SU-DHL-6 (cell line): ENCODE data around the gene LRRC43.
A peak's percentile ranks its signal among the peaks of the same experiment; 100 is the strongest.

ENCODE experiments used
- H2AFZ ChIP-seq: fragments of 200-600 bp; sonication (generic); 2 replicates; pipeline ENCODE4 v1.6.1; 2014; ENCODE audit warnings: low read depth, mild to moderate bottlenecking, moderate library complexity, mixed read lengths, antibody characterized with exemption, low read length; ENCODE audit not compliant: severe bottlenecking
- H3F3A ChIP-seq: fragments of 200-600 bp; shearing (Covaris generic); 2 replicates; pipeline ENCODE4 v1.6.0; 2016; ENCODE audit warnings: antibody characterized with exemption, mild to moderate bottlenecking; ENCODE audit not compliant: insufficient read depth
- H3K27ac ChIP-seq: fragments of 200-600 bp; sonication (generic); 2 replicates; pipeline ENCODE4 v1.5.1; 2016; ENCODE audit warnings: low read depth, mild to moderate bottlenecking, low read length, moderate library complexity, mixed read lengths
- H3K27me3 ChIP-seq: fragments of 200-600 bp; sonication (generic), shearing (Covaris generic); 2 replicates; pipeline ENCODE4 v1.6.0; 2014; ENCODE audit warnings: mild to moderate bottlenecking, low read length
- H3K36me3 ChIP-seq: fragments of 200-600 bp; sonication (generic); 2 replicates; pipeline ENCODE4 v1.6.1; 2014; ENCODE audit warnings: mild to moderate bottlenecking, low read length, mixed read lengths
- H3K4me2 ChIP-seq: fragments of 300-600, 200-600 bp; shearing (Covaris generic), sonication (generic); 2 replicates; pipeline ENCODE4 v1.6.0; 2014; ENCODE audit warnings: low read length, low read depth, mild to moderate bottlenecking; ENCODE audit not compliant: poor library complexity, severe bottlenecking
- H3K4me3 ChIP-seq: fragments of 200-600 bp; sonication (generic); 2 replicates; pipeline ENCODE4 v1.5.1; 2014; ENCODE audit warnings: antibody characterized with exemption, low read length, mild to moderate bottlenecking, mixed read lengths; ENCODE audit not compliant: insufficient read depth, poor library complexity, severe bottlenecking
- H3K79me2 ChIP-seq: fragments of 200-600 bp; sonication (generic); 2 replicates; pipeline ENCODE4 v1.6.1; 2014; ENCODE audit warnings: mild to moderate bottlenecking, low read length, moderate library complexity; ENCODE audit not compliant: insufficient read depth
- H3K9ac ChIP-seq: fragments of 200-600 bp; sonication (generic); 2 replicates; pipeline ENCODE4 v1.7.0; 2014; ENCODE audit warnings: mild to moderate bottlenecking, low read length
- H3K9me2 ChIP-seq: fragments of 200-600 bp; sonication (generic); replicated peaks from 2 replicates; pipeline ENCODE4 v1.6.1; 2014; ENCODE audit warnings: low read length; ENCODE audit not compliant: insufficient read depth
- H3K9me3 ChIP-seq: fragments of 200-600 bp; sonication (generic); 2 replicates; pipeline ENCODE4 v1.6.1; 2014; ENCODE audit warnings: low read length, mixed read lengths; ENCODE audit not compliant: insufficient read depth
- H4K20me1 ChIP-seq: fragments of 200-600 bp; sonication (generic); 2 replicates; pipeline ENCODE4 v1.6.1; 2014; ENCODE audit warnings: low read depth, mild to moderate bottlenecking, antibody characterized with exemption, low read length, moderate library complexity, mixed read lengths
- EZH2phosphoT487 ChIP-seq: fragments of 200-600 bp; sonication (generic), shearing (Covaris generic); conservative IDR thresholded peaks from 2 replicates; pipeline ENCODE4 v1.6.1; 2018; ENCODE audit warnings: mild to moderate bottlenecking, antibody characterized with exemption, low read length, moderate library complexity, mixed read lengths
- TF ChIP-seq, protein P1 (sequence below): fragments of 200-600 bp; sonication (generic); IDR thresholded peaks from one replicate; pipeline ENCODE4 v1.5.1; 2017; ENCODE audit warnings: antibody characterized with exemption, mild to moderate bottlenecking, low read length, moderate library complexity; ENCODE audit not compliant: insufficient read depth, poor library complexity, severe bottlenecking

The LRRC43 gene

DNA sequence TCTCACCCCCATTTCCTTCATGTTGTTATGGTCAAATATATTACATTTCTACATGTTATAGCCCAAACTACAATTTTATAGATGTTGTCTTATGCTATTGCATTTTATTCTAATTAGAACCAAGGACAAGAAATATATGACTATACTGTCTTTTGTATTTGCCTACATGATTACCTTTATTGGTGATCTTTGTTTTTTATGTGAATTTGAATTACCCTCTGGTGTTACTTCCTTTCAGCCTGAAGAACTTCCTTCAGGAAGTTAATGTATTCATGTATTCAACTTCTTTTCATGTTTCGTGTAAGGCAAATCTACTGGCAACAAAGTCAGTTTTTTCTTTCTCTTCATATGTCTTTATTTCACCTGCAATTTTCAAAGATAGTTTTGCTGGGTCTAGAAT lies 11.9 kb downstream of the LRRC43 start:
- Histone ChIP-seq H3K9me2 (no peaks in the 10 kb centered on the region), H3K4me3 (no peak overlapping the region), H4K20me1 (no peaks in the 10 kb centered on the region), H3F3A (no peaks in the 10 kb centered on the region), H3K36me3 (no peaks in the 10 kb centered on the region), H3K4me2 (no peak overlapping the region), H3K9me3 (no peaks in the 10 kb centered on the region), H3K79me2 (no peaks in the 10 kb centered on the region), H2AFZ (no peak overlapping the region), H3K9ac (no peak overlapping the region), H3K27me3 (no peaks in the 10 kb centered on the region), H3K27ac (no peak overlapping the region)
- TF ChIP-seq, protein P1, sequence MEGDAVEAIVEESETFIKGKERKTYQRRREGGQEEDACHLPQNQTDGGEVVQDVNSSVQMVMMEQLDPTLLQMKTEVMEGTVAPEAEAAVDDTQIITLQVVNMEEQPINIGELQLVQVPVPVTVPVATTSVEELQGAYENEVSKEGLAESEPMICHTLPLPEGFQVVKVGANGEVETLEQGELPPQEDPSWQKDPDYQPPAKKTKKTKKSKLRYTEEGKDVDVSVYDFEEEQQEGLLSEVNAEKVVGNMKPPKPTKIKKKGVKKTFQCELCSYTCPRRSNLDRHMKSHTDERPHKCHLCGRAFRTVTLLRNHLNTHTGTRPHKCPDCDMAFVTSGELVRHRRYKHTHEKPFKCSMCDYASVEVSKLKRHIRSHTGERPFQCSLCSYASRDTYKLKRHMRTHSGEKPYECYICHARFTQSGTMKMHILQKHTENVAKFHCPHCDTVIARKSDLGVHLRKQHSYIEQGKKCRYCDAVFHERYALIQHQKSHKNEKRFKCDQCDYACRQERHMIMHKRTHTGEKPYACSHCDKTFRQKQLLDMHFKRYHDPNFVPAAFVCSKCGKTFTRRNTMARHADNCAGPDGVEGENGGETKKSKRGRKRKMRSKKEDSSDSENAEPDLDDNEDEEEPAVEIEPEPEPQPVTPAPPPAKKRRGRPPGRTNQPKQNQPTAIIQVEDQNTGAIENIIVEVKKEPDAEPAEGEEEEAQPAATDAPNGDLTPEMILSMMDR = no peak
- no peak for TF ChIP-seq EZH2phosphoT487

DNA sequence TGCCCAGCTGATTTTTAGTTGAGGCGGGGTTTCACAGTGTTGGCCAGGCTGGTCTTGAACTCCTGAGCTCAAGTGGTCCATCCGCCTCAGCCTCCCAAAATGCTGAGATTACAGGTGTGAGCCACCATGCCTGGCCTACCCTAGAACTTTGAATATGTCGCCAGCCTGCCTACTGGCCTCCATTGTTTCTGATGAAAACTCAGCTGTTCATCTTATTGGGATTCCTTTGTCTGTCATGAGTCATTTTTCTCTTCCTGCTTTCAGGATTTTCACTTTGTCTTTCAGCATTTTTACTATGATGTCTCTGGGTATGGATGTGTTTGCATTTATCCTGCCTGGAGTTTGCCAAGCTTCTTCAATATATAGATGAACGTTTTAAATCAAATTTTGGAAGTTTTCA lies 12.5 kb downstream of the LRRC43 start:
- Histone ChIP-seq H2AFZ (no peak overlapping the region), H3F3A (no peaks in the 10 kb centered on the region), H3K4me2 (no peak overlapping the region), H3K9me3 (no peaks in the 10 kb centered on the region), H3K27ac (no peak overlapping the region), H3K79me2 (no peaks in the 10 kb centered on the region), H3K27me3 (no peaks in the 10 kb centered on the region), H3K36me3 (no peaks in the 10 kb centered on the region), H3K4me3 (no peak overlapping the region), H3K9ac (no peak overlapping the region), H4K20me1 (no peaks in the 10 kb centered on the region), H3K9me2 (no peaks in the 10 kb centered on the region)
- no peak for TF ChIP-seq EZH2phosphoT487
- TF ChIP-seq, protein P1 = no peak

DNA sequence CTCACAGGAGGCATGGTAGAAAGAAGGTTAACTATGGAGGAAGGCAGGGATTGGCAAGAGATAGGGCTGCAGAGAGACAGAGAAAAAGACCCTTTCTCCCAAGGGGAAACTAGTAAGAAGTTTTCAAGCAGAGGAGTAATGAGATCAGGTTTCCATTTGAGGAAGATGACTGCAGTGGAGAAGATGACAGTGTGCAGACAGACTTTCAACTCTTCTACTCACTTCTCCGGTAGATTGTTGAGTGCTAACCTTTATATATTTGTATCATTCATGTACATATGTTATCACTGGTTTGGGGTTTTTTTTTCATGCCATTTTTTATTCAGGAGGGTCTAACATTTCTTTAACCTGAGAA lies 14.7 kb downstream of the LRRC43 start:
- H2AFZ ChIP-seq = no peak overlapping the region
- no peaks in the 10 kb centered on the region for H3K36me3 ChIP-seq
- H3K4me3 ChIP-seq = no peak overlapping the region
- no peaks in the 10 kb centered on the region for H3F3A ChIP-seq
- no peaks in the 10 kb centered on the region for H3K9me3 ChIP-seq
- H3K27ac ChIP-seq = no peak overlapping the region
- no peak overlapping the region for H3K9ac ChIP-seq
- TF ChIP-seq EZH2phosphoT487 = no peak
- TF ChIP-seq, protein P1 = no peak
- H4K20me1 ChIP-seq = no peaks in the 10 kb centered on the region
- no peaks in the 10 kb centered on the region for H3K9me2 ChIP-seq
- peak overlapping the region; percentile 12 for H3K4me2 ChIP-seq
- H3K79me2 ChIP-seq = no peaks in the 10 kb centered on the region
- H3K27me3 ChIP-seq = no peaks in the 10 kb centered on the region
